ENCODE data around the gene LIN7C. TPM values are rescaled to one million over a fixed set of nuclear protein-coding genes. Genes with fewer than 3 reads are reported as not detected.

The LIN7C gene
- total and polyA plus RNA-seq, 2 donors, result 12.4 to 14.2 TPM

- Histone ChIP-seq H3K4me1 (ENCODE audit: control insufficient read depth in 2 of 2, insufficient read depth in 2 of 2, low read length in 2 of 2) (no peaks in the 10 kb centered on the region), H3K4me3 (ENCODE audit: low read length in 2 of 2) (no peak overlapping the region), H3K9me3 (ENCODE audit: control insufficient read depth in 2 of 2, insufficient read depth in 1 of 2, low read length in 1 of 2) (no peaks in the 10 kb centered on the region), H3K27ac (ENCODE audit: low read depth in 1 of 2, low read length in 1 of 2) (no peak overlapping the region), H3K36me3 (ENCODE audit: control insufficient read depth in 2 of 2, insufficient read depth in 2 of 2, low read length in 1 of 2) (no peaks in the 10 kb centered on the region), H3K27me3 (ENCODE audit: control insufficient read depth in 2 of 2, insufficient read depth in 1 of 2, low read length in 1 of 2) (no peaks in the 10 kb centered on the region)
- DNase-seq (ENCODE audit: low read depth in 6 of 9, low spot score in 9 of 9), result no peak
Observed at GRCh38 chr11:27540051-27540450, 33.5 kb upstream of the LIN7C start.

- Histone ChIP-seq H3K27ac (ENCODE audit: low read depth in 1 of 2, low read length in 1 of 2) (no peak overlapping the region), H3K4me3 (ENCODE audit: low read length in 2 of 2) (no peak overlapping the region)
- WGBS, result 97% methylated on average over 2 of the region's 2 CpGs
Observed at GRCh38 chr11:27535103-27535502, 28.5 kb upstream of the LIN7C start.

GRCh38 chr11:27532652-27533325, 26.2 kb upstream of the LIN7C start:
- no peak for DNase-seq (ENCODE audit: low read depth in 6 of 9, low spot score in 9 of 9)
- Histone ChIP-seq H3K4me3 (ENCODE audit: low read length in 2 of 2) (no peak overlapping the region), H3K4me1 (ENCODE audit: control insufficient read depth in 2 of 2, insufficient read depth in 2 of 2, low read length in 2 of 2) (no peaks in the 10 kb centered on the region), H3K36me3 (ENCODE audit: control insufficient read depth in 2 of 2, insufficient read depth in 2 of 2, low read length in 1 of 2) (no peaks in the 10 kb centered on the region), H3K9me3 (ENCODE audit: control insufficient read depth in 2 of 2, insufficient read depth in 1 of 2, low read length in 1 of 2) (no peaks in the 10 kb centered on the region), H3K27ac (ENCODE audit: low read depth in 1 of 2, low read length in 1 of 2) (no peak overlapping the region), H3K27me3 (ENCODE audit: control insufficient read depth in 2 of 2, insufficient read depth in 1 of 2, low read length in 1 of 2) (no peaks in the 10 kb centered on the region)
- 87% methylated on average over 4 of the region's 4 CpGs for WGBS

More at GRCh38 chr11:27535103-27535502, 28.5 kb upstream of the LIN7C start:
- Histone ChIP-seq H3K27me3 (ENCODE audit: control insufficient read depth in 2 of 2, insufficient read depth in 1 of 2, low read length in 1 of 2) (no peaks in the 10 kb centered on the region), H3K36me3 (ENCODE audit: control insufficient read depth in 2 of 2, insufficient read depth in 2 of 2, low read length in 1 of 2) (no peaks in the 10 kb centered on the region), H3K9me3 (ENCODE audit: control insufficient read depth in 2 of 2, insufficient read depth in 1 of 2, low read length in 1 of 2) (no peaks in the 10 kb centered on the region), H3K4me1 (ENCODE audit: control insufficient read depth in 2 of 2, insufficient read depth in 2 of 2, low read length in 2 of 2) (no peaks in the 10 kb centered on the region)
- no peak for DNase-seq (ENCODE audit: low read depth in 6 of 9, low spot score in 9 of 9)

- H3K4me1 ChIP-seq (ENCODE audit: control insufficient read depth in 2 of 2, insufficient read depth in 2 of 2, low read length in 2 of 2), result no peaks in the 10 kb centered on the region
- DNase-seq (ENCODE audit: low read depth in 6 of 9, low spot score in 9 of 9), result no peak
Observed at GRCh38 chr11:27528712-27529111, 22.1 kb upstream of the LIN7C start.

GRCh38 chr11:27526535-27526934, 20.0 kb upstream of the LIN7C start:
- no peak overlapping the region for H3K4me3 ChIP-seq (ENCODE audit: low read length in 2 of 2)
- no peaks in the 10 kb centered on the region for H3K36me3 ChIP-seq (ENCODE audit: control insufficient read depth in 2 of 2, insufficient read depth in 2 of 2, low read length in 1 of 2)
- no peak overlapping the region for H3K27ac ChIP-seq (ENCODE audit: low read depth in 1 of 2, low read length in 1 of 2)
- WGBS, result 97% methylated on average over 2 of the region's 2 CpGs
- H3K9me3 ChIP-seq (ENCODE audit: control insufficient read depth in 2 of 2, insufficient read depth in 1 of 2, low read length in 1 of 2), result no peaks in the 10 kb centered on the region
- no peaks in the 10 kb centered on the region for H3K4me1 ChIP-seq (ENCODE audit: control insufficient read depth in 2 of 2, insufficient read depth in 2 of 2, low read length in 2 of 2)
- no peak for DNase-seq (ENCODE audit: low read depth in 6 of 9, low spot score in 9 of 9)
- no peaks in the 10 kb centered on the region for H3K27me3 ChIP-seq (ENCODE audit: control insufficient read depth in 2 of 2, insufficient read depth in 1 of 2, low read length in 1 of 2)

More at GRCh38 chr11:27528712-27529111, 22.1 kb upstream of the LIN7C start:
- Histone ChIP-seq H3K9me3 (ENCODE audit: control insufficient read depth in 2 of 2, insufficient read depth in 1 of 2, low read length in 1 of 2) (no peaks in the 10 kb centered on the region), H3K27me3 (ENCODE audit: control insufficient read depth in 2 of 2, insufficient read depth in 1 of 2, low read length in 1 of 2) (no peaks in the 10 kb centered on the region), H3K36me3 (ENCODE audit: control insufficient read depth in 2 of 2, insufficient read depth in 2 of 2, low read length in 1 of 2) (no peaks in the 10 kb centered on the region), H3K4me3 (ENCODE audit: low read length in 2 of 2) (no peak overlapping the region), H3K27ac (ENCODE audit: low read depth in 1 of 2, low read length in 1 of 2) (no peak overlapping the region)

GRCh38 chr11:27525824-27526516, 19.4 kb upstream of the LIN7C start:
- H3K4me1 ChIP-seq (ENCODE audit: control insufficient read depth in 2 of 2, insufficient read depth in 2 of 2, low read length in 2 of 2), result no peaks in the 10 kb centered on the region
- H3K9me3 ChIP-seq (ENCODE audit: control insufficient read depth in 2 of 2, insufficient read depth in 1 of 2, low read length in 1 of 2), result no peaks in the 10 kb centered on the region
- no peak overlapping the region for H3K27ac ChIP-seq (ENCODE audit: low read depth in 1 of 2, low read length in 1 of 2)
- no peaks in the 10 kb centered on the region for H3K27me3 ChIP-seq (ENCODE audit: control insufficient read depth in 2 of 2, insufficient read depth in 1 of 2, low read length in 1 of 2)
- WGBS, result 80% methylated on average over 4 of the region's 4 CpGs
- no peak for DNase-seq (ENCODE audit: low read depth in 6 of 9, low spot score in 9 of 9)
- no peaks in the 10 kb centered on the region for H3K36me3 ChIP-seq (ENCODE audit: control insufficient read depth in 2 of 2, insufficient read depth in 2 of 2, low read length in 1 of 2)
- no peak overlapping the region for H3K4me3 ChIP-seq (ENCODE audit: low read length in 2 of 2)

- H3K36me3 ChIP-seq (ENCODE audit: control insufficient read depth in 2 of 2, insufficient read depth in 2 of 2, low read length in 1 of 2), result no peaks in the 10 kb centered on the region
- no peak overlapping the region for H3K27ac ChIP-seq (ENCODE audit: low read depth in 1 of 2, low read length in 1 of 2)
- H3K4me1 ChIP-seq (ENCODE audit: control insufficient read depth in 2 of 2, insufficient read depth in 2 of 2, low read length in 2 of 2), result no peaks in the 10 kb centered on the region
- H3K9me3 ChIP-seq (ENCODE audit: control insufficient read depth in 2 of 2, insufficient read depth in 1 of 2, low read length in 1 of 2), result no peaks in the 10 kb centered on the region
- no peak overlapping the region for H3K4me3 ChIP-seq (ENCODE audit: low read length in 2 of 2)
- H3K27me3 ChIP-seq (ENCODE audit: control insufficient read depth in 2 of 2, insufficient read depth in 1 of 2, low read length in 1 of 2), result no peaks in the 10 kb centered on the region
- WGBS, result 82% methylated on average over 5 of the region's 5 CpGs
- no peak for DNase-seq (ENCODE audit: low read depth in 6 of 9, low spot score in 9 of 9)
Observed at GRCh38 chr11:27524155-27524554, 17.6 kb upstream of the LIN7C start.

- H3K4me3 ChIP-seq (ENCODE audit: low read length in 2 of 2), result no peak overlapping the region
- H3K9me3 ChIP-seq (ENCODE audit: control insufficient read depth in 2 of 2, insufficient read depth in 1 of 2, low read length in 1 of 2), result no peaks in the 10 kb centered on the region
- DNase-seq (ENCODE audit: low read depth in 6 of 9, low spot score in 9 of 9), result no peak
- H3K27ac ChIP-seq (ENCODE audit: low read depth in 1 of 2, low read length in 1 of 2), result no peak overlapping the region
- no peaks in the 10 kb centered on the region for H3K4me1 ChIP-seq (ENCODE audit: control insufficient read depth in 2 of 2, insufficient read depth in 2 of 2, low read length in 2 of 2)
- no peaks in the 10 kb centered on the region for H3K36me3 ChIP-seq (ENCODE audit: control insufficient read depth in 2 of 2, insufficient read depth in 2 of 2, low read length in 1 of 2)
- 97% methylated on average over 3 of the region's 3 CpGs for WGBS
- no peaks in the 10 kb centered on the region for H3K27me3 ChIP-seq (ENCODE audit: control insufficient read depth in 2 of 2, insufficient read depth in 1 of 2, low read length in 1 of 2)
Observed at GRCh38 chr11:27520226-27520625, 13.7 kb upstream of the LIN7C start.

GRCh38 chr11:27518518-27518917, 11.9 kb upstream of the LIN7C start:
- Histone ChIP-seq H3K27ac (ENCODE audit: low read depth in 1 of 2, low read length in 1 of 2) (no peak overlapping the region), H3K9me3 (ENCODE audit: control insufficient read depth in 2 of 2, insufficient read depth in 1 of 2, low read length in 1 of 2) (no peaks in the 10 kb centered on the region), H3K4me3 (ENCODE audit: low read length in 2 of 2) (no peak overlapping the region), H3K4me1 (ENCODE audit: control insufficient read depth in 2 of 2, insufficient read depth in 2 of 2, low read length in 2 of 2) (no peaks in the 10 kb centered on the region), H3K36me3 (ENCODE audit: control insufficient read depth in 2 of 2, insufficient read depth in 2 of 2, low read length in 1 of 2) (no peaks in the 10 kb centered on the region), H3K27me3 (ENCODE audit: control insufficient read depth in 2 of 2, insufficient read depth in 1 of 2, low read length in 1 of 2) (no peaks in the 10 kb centered on the region)
- WGBS, result 83% methylated on average over 2 of the region's 2 CpGs
- no peak for DNase-seq (ENCODE audit: low read depth in 6 of 9, low spot score in 9 of 9)

Data from thymus (tissue), 11 donors.